Heart left ventricle (tissue), 13 donors: ENCODE results near the gene UBE2U.

Experiments used
- CTCF ChIP-seq, 12 donors: fragments of 200-600 bp; sonication (generic) in 4 of 12; IDR thresholded peaks; one replicate each; pipeline versions ENCODE4 v1.5.0 to v1.8.0; 2018 to 2022; ENCODE audit warnings: antibody characterized with exemption in 12 of 12, mild to moderate bottlenecking in 5 of 12
- POLR2A ChIP-seq, 2 donors: fragments of 450-650 bp; IDR thresholded peaks; one replicate each; pipeline ENCODE4 v1.6.1; 2017; ENCODE audit warnings: antibody characterized with exemption in 2 of 2, mild to moderate bottlenecking in 2 of 2, moderate library complexity in 2 of 2
- donor health status: ischemic (EF 13 %, LVEDD 7.1; RV severe dilation, severe dysfunction).
- donor health status: DM: no; HTN: yes; CAD: no.
- donor health status: DM: no; HTN: no; CAD: no.
- donor health status: ischemic (EF 25% LVEDD 6.9; RV normal size, moderate dysfunction).
- donor health status: ischemic (EF 25% LVEDD 5.7; RV mildly dilated, moderate dysfunction).
- donor health status: ischemic (EF 35%, LVEDD 5.7; RV mildly dilated, moderate dysfunction).
- donor health status: nonischemic (EF 11% LVEDD 7.7; RV severe dilation, severe dysfunction).
- donor health status: DM: yes; HTN: yes; CAD: no.
- donor health status: PGD.
- donor health status: ischemic (EF 29% LVEDD 5.4; RV normal size, mild dysfunction).
- donor health status: nonischemic (EF 23%, LVEDD 6.1; RV moderate dilation, normal function).

GRCh38 chr1:64163970-64164369 lies 39.5 kb upstream of the UBE2U start:
- TF ChIP-seq CTCF (IDR thresholded peaks at IDR 0.05) (peak in 8 of 12 donors; percentile 22 to 49 (median 38)), POLR2A (IDR thresholded peaks at IDR 0.05) (no peak)
